GM23248 (cell line): ENCODE measurements around the gene DDR1.

Experiments
- EZH2 ChIP-seq: fragments of 200-600 bp; sonication (generic); IDR thresholded peaks from 2 replicates; pipeline ENCODE4 v1.6.1; 2018; ENCODE audit warnings: antibody characterized with exemption, mild to moderate bottlenecking; ENCODE audit not compliant: insufficient read depth, poor library complexity, severe bottlenecking
- EZH2phosphoT487 ChIP-seq: fragments of 200-600 bp; sonication (generic); IDR thresholded peaks from 2 replicates; pipeline ENCODE4 v1.6.1; 2018; ENCODE audit warnings: antibody characterized with exemption, moderate library complexity, mild to moderate bottlenecking, low read depth; ENCODE audit not compliant: insufficient read depth

GRCh38 chr6:30896541-30896940 is 12.2 kb downstream of the DDR1 start:
- TF ChIP-seq EZH2phosphoT487 (no peak), EZH2 (no peak)
